GM23338 (cell line): ENCODE measurements around the gene MDGA2. TPM values are rescaled to one million over a fixed set of nuclear protein-coding genes. Genes with fewer than 3 reads are reported as not detected.
A peak's percentile ranks its signal among the peaks of the same experiment; 100 is the strongest.

Source experiments
- ATAC-seq: fragments of 200-7000 bp; cut with Tn5 transposase; 3 replicates; pipeline ENCODE4 v1.9.1; 2020
- DNase-seq: peaks from one replicate; pipeline ENCODE4 v3.0.0-alpha.2; 2015; ENCODE audit warnings: low spot score
- H2AFZ ChIP-seq: fragments of 200-600 bp; sonication (generic); 2 replicates; pipeline ENCODE4 v1.8.0; 2016; ENCODE audit warnings: antibody characterized with exemption, mild to moderate bottlenecking, moderate library complexity
- H3F3A ChIP-seq: fragments of 200-600 bp; sonication (generic); replicated peaks from 2 replicates; pipeline ENCODE4 v1.8.0; 2017; ENCODE audit warnings: antibody characterized with exemption, mixed run types, low read depth
- H3K27ac ChIP-seq: fragments of 200-600 bp; sonication (generic); 2 replicates; pipeline ENCODE4 v1.6.1; 2016; ENCODE audit warnings: low read depth
- H3K27me3 ChIP-seq: fragments of 200-600 bp; sonication (generic); 2 replicates; pipeline ENCODE4 v1.8.0; 2016; ENCODE audit warnings: mild to moderate bottlenecking, mixed run types, moderate library complexity; ENCODE audit not compliant: insufficient read depth
- H3K36me3 ChIP-seq: fragments of 200-600 bp; sonication (generic); 2 replicates; pipeline ENCODE4 v1.8.0; 2016; ENCODE audit warnings: mild to moderate bottlenecking; ENCODE audit not compliant: insufficient read depth
- H3K4me1 ChIP-seq: fragments of 200-600 bp; sonication (generic); 2 replicates; pipeline ENCODE4 v1.8.0; 2016; ENCODE audit warnings: mild to moderate bottlenecking, moderate library complexity; ENCODE audit not compliant: insufficient read depth
- H3K4me2 ChIP-seq: fragments of 200-600 bp; sonication (generic); 2 replicates; pipeline ENCODE4 v1.7.1; 2017; ENCODE audit warnings: mixed run types
- H3K4me3 ChIP-seq: fragments of 200-600 bp; sonication (generic); 2 replicates; pipeline ENCODE4 v1.6.1; 2016; ENCODE audit warnings: mixed run types
- H3K79me2 ChIP-seq: fragments of 200-600 bp; sonication (generic); replicated peaks from 2 replicates; pipeline ENCODE4 v1.8.0; 2017; ENCODE audit warnings: mild to moderate bottlenecking; ENCODE audit not compliant: insufficient read depth
- H3K9me2 ChIP-seq: fragments of 200-600 bp; sonication (generic); 2 replicates; pipeline ENCODE4 v1.8.0; 2017; ENCODE audit not compliant: insufficient read depth
- H4K20me1 ChIP-seq: fragments of 200-600 bp; sonication (generic); replicated peaks from 2 replicates; pipeline ENCODE4 v1.8.0; 2017; ENCODE audit warnings: mild to moderate bottlenecking; ENCODE audit not compliant: insufficient read depth
- H3K27ac Mint-ChIP-seq: 2 replicates; pipeline ENCODE4 v1.8.0; 2020; ENCODE audit warnings: inconsistent platforms, mild to moderate bottlenecking, moderate library complexity, mixed read lengths
- H3K27me3 Mint-ChIP-seq: 3 replicates; pipeline ENCODE4 v1.8.0; 2022; ENCODE audit warnings: low read depth, mild to moderate bottlenecking, moderate library complexity, mixed read lengths, inconsistent platforms; ENCODE audit not compliant: insufficient read depth, poor library complexity
- H3K36me3 Mint-ChIP-seq: 3 replicates; pipeline ENCODE4 v1.8.0; 2021; ENCODE audit warnings: low read depth, mild to moderate bottlenecking, inconsistent platforms, moderate library complexity, mixed read lengths
- H3K4me1 Mint-ChIP-seq: 3 replicates; pipeline ENCODE4 v1.8.0; 2020; ENCODE audit warnings: mild to moderate bottlenecking, inconsistent platforms, mixed read lengths
- H3K4me3 Mint-ChIP-seq: 3 replicates; pipeline ENCODE4 v1.8.0; 2021; ENCODE audit warnings: moderate library complexity, mild to moderate bottlenecking, inconsistent platforms, mixed read lengths
- H3K9me3 Mint-ChIP-seq: 3 replicates; pipeline ENCODE4 v1.8.0; 2020; ENCODE audit warnings: moderate library complexity, mild to moderate bottlenecking, inconsistent platforms, mixed read lengths
- NANOG ChIP-seq: IDR thresholded peaks from 2 replicates; pipeline ENCODE4 v1.6.1; 2016; ENCODE audit warnings: antibody characterized with exemption, borderline replicate concordance
- polyA plus RNA-seq: library from polyadenylated mRNA; unstranded; fragments of >200 nt; fragmentation: Nextera tagmentation; extraction: Ambion mirVana; gene quantifications from 2 replicates; pipeline ENCODE4 v1.2.1, GENCODE V29; 2016
- total RNA-seq: library from RNA; depleted of rRNA; stranded (reverse); fragments of >200 nt; shearing (Covaris generic); gene quantifications from 2 replicates; pipeline ENCODE4 v1.2.3, GENCODE V29; 2014
- TF ChIP-seq, protein P1 (sequence below): fragments of 250-450 bp; sonication (Bioruptor Pico); IDR thresholded peaks from 2 replicates; pipeline ENCODE4 v1.5.0; 2020; ENCODE audit warnings: mild to moderate bottlenecking, moderate library complexity
- TF ChIP-seq, protein P2 (sequence below): IDR thresholded peaks from one replicate; pipeline ENCODE4 v1.6.1; 2018; ENCODE audit warnings: antibody characterized with exemption; ENCODE audit not compliant: unreplicated experiment

The MDGA2 gene
- total and polyA plus RNA-seq, 2 experiments from 2014 or later: 0.68 to 1.7 TPM

DNA sequence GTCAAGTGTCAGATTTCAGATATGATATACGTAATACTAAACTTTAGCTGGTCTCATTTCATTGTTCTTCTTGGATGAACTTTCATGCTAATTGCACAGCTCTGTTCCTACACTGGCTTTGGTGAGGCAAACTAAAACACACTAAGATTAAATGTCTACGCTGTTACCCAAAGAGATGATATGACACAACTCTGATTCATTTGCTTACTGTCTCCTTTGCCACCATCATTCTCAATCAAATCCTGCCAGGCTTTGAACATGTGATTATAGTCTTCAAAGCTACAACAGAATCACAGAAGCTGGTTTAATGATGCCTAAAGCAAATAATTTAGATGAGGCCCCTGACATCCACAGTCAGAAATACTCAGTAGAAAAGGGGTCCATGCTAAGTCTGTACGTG lies 37.7 kb downstream of the MDGA2 start (continued):
- TF ChIP-seq, protein P1, sequence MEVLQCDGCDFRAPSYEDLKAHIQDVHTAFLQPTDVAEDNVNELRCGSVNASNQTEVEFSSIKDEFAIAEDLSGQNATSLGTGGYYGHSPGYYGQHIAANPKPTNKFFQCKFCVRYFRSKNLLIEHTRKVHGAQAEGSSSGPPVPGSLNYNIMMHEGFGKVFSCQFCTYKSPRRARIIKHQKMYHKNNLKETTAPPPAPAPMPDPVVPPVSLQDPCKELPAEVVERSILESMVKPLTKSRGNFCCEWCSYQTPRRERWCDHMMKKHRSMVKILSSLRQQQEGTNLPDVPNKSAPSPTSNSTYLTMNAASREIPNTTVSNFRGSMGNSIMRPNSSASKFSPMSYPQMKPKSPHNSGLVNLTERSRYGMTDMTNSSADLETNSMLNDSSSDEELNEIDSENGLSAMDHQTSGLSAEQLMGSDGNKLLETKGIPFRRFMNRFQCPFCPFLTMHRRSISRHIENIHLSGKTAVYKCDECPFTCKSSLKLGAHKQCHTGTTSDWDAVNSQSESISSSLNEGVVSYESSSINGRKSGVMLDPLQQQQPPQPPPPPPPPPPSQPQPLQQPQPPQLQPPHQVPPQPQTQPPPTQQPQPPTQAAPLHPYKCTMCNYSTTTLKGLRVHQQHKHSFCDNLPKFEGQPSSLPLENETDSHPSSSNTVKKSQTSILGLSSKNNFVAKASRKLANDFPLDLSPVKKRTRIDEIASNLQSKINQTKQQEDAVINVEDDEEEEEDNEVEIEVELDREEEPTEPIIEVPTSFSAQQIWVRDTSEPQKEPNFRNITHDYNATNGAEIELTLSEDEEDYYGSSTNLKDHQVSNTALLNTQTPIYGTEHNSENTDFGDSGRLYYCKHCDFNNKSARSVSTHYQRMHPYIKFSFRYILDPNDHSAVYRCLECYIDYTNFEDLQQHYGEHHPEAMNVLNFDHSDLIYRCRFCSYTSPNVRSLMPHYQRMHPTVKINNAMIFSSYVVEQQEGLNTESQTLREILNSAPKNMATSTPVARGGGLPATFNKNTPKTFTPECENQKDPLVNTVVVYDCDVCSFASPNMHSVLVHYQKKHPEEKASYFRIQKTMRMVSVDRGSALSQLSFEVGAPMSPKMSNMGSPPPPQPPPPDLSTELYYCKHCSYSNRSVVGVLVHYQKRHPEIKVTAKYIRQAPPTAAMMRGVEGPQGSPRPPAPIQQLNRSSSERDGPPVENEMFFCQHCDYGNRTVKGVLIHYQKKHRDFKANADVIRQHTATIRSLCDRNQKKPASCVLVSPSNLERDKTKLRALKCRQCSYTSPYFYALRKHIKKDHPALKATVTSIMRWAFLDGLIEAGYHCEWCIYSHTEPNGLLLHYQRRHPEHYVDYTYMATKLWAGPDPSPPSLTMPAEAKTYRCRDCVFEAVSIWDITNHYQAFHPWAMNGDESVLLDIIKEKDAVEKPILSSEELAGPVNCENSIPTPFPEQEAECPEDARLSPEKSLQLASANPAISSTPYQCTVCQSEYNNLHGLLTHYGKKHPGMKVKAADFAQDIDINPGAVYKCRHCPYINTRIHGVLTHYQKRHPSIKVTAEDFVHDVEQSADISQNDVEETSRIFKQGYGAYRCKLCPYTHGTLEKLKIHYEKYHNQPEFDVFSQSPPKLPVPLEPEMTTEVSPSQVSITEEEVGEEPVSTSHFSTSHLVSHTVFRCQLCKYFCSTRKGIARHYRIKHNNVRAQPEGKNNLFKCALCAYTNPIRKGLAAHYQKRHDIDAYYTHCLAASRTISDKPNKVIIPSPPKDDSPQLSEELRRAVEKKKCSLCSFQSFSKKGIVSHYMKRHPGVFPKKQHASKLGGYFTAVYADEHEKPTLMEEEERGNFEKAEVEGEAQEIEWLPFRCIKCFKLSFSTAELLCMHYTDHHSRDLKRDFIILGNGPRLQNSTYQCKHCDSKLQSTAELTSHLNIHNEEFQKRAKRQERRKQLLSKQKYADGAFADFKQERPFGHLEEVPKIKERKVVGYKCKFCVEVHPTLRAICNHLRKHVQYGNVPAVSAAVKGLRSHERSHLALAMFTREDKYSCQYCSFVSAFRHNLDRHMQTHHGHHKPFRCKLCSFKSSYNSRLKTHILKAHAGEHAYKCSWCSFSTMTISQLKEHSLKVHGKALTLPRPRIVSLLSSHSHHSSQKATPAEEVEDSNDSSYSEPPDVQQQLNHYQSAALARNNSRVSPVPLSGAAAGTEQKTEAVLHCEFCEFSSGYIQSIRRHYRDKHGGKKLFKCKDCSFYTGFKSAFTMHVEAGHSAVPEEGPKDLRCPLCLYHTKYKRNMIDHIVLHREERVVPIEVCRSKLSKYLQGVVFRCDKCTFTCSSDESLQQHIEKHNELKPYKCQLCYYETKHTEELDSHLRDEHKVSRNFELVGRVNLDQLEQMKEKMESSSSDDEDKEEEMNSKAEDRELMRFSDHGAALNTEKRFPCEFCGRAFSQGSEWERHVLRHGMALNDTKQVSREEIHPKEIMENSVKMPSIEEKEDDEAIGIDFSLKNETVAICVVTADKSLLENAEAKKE: no peak

DNA sequence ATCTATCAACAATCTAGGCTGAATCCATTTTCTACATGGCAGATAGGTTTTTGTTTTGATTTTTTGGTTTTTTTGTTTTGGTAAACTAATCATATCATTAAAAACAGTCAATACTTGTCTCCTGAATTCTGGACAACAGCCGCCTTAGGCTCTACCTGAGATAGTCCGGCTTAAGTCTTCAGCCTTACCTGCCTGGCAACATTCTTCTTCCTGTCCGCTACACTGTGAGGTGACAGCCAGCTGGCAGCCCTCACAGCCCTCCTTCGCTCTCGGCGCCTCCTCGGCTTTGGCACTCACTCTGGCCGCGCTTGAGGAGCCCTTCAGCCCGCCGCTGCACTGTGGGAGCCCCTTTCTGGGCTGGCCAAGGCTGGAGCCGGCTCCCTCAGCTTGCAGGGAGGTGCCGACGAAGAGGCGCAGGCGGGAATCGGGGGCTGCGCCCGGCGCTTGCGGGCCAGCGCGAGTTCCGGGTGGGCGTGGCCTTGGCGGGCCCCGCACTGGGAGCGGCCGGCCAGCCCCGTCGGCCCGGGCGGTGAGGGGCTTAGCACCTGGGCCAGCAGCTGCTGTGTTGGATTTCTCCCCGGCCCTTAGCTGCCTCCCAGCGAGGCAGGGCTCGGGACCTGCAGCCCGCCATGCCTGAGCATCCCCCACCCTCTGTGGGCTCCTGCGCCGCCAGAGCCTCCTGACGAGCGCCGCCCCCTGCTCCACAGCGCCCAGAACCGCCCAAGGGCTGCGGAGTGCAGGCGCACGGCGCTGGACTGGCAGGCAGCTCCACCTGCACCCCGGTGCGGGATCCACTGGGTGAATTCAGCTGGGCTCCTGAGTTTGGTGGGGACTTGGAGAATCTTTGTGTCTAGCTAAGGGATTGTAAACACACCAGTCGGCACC lies 49.0 kb downstream of the MDGA2 start:
- Histone ChIP-seq H3K4me3 (no peak overlapping the region), H2AFZ (no peak overlapping the region), H3F3A (no peaks in the 10 kb centered on the region), H3K79me2 (no peaks in the 10 kb centered on the region), H4K20me1 (no peaks in the 10 kb centered on the region), H3K4me2 (no peak overlapping the region), H3K27me3 (no peaks in the 10 kb centered on the region), H3K9me2 (peaks cover 4% of the 10 kb centered on the region; the same call in 1 of the 2 replicates), H3K4me1 (0 out of 2 replicates have a peak, but pooled peaks cover 4% of the 10 kb centered on the region), H3K36me3 (no peaks in the 10 kb centered on the region), H3K27ac (no peak overlapping the region)
- H3K27me3 Mint-ChIP-seq: peaks cover 1% of the 10 kb centered on the region
- ATAC-seq (peak; percentile 98), DNase-seq (no peak)
- H3K9me3 Mint-ChIP-seq: peaks cover 19% of the 10 kb centered on the region; the same call in 2 of the 3 replicates
- no peak overlapping the region for H3K27ac Mint-ChIP-seq
- 0 out of 3 replicates have a peak, but pooled peaks cover 3% of the 10 kb centered on the region for H3K4me1 Mint-ChIP-seq
- H3K36me3 Mint-ChIP-seq: peaks cover 8% of the 10 kb centered on the region; the same call in 1 of the 3 replicates
- peak overlapping the region; percentile 60; the same call in 2 of the 3 replicates for H3K4me3 Mint-ChIP-seq
- TF ChIP-seq NANOG: no peak
- TF ChIP-seq, protein P1: no peak
- TF ChIP-seq, protein P2, sequence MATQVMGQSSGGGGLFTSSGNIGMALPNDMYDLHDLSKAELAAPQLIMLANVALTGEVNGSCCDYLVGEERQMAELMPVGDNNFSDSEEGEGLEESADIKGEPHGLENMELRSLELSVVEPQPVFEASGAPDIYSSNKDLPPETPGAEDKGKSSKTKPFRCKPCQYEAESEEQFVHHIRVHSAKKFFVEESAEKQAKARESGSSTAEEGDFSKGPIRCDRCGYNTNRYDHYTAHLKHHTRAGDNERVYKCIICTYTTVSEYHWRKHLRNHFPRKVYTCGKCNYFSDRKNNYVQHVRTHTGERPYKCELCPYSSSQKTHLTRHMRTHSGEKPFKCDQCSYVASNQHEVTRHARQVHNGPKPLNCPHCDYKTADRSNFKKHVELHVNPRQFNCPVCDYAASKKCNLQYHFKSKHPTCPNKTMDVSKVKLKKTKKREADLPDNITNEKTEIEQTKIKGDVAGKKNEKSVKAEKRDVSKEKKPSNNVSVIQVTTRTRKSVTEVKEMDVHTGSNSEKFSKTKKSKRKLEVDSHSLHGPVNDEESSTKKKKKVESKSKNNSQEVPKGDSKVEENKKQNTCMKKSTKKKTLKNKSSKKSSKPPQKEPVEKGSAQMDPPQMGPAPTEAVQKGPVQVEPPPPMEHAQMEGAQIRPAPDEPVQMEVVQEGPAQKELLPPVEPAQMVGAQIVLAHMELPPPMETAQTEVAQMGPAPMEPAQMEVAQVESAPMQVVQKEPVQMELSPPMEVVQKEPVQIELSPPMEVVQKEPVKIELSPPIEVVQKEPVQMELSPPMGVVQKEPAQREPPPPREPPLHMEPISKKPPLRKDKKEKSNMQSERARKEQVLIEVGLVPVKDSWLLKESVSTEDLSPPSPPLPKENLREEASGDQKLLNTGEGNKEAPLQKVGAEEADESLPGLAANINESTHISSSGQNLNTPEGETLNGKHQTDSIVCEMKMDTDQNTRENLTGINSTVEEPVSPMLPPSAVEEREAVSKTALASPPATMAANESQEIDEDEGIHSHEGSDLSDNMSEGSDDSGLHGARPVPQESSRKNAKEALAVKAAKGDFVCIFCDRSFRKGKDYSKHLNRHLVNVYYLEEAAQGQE: no peak
